ENCODE results near the gene CCDC159.
"Not testable (repeated sequence)": the region's sequence is repeated elsewhere in the genome, so short reads cannot be mapped to it uniquely, and the experiment has no call there.

The CCDC159 gene

DNA sequence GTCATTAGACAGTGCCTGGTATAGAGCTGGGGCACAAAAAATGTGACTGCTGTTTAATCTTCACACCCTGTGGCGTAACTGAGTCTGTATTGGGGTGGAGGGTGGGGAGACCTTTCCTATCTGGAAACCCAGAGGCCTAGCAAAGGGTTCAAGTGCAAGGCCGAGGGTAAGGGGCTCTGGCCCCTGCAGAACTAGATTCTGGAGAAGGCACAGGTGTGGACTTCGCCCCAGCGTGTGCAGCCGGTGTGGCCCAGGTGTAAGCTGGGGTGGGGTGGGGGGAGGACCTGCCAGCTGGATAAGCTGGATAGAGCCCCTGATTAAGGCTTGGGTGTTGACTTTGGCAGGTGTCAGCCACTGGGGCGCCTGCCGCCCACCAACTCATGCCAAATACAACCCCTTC lies 8.2 kb upstream of the CCDC159 start:
- no peak for DNase-seq (ENCODE audit: low read depth in 2 of 2)

GRCh38 chr19:11338569-11339253 lies 7.6 kb upstream of the CCDC159 start:
- no peak for DNase-seq (ENCODE audit: low read depth in 2 of 2)

- DNase-seq (ENCODE audit: low read depth in 2 of 2) = peak; percentile 82 to 88
Observed at GRCh38 chr19:11339254-11340098, 6.8 kb upstream of the CCDC159 start, which contains the start of gene RAB3D. Gene RAB3D, minus strand, starts transcription at chr19:11339657. Its CDS starts 2,258 bp downstream, at chr19:11337399.

DNA sequence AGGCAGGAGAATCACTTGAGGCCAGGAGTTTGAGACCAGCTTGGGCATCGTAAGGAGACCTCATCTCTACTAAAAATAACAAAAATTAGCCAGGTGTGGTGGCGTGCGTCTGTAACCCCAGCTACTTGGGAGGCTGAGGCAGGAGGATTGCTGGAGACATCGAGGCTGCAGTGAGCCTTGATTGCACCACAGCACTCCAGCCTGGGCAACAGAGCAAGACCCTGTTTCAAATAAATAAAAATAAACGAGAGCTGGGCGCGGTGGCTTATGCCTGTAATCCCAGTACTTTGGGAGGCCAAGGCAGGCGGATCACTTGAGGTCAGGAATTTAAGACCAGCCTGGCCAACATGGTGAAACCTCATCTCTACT lies 6.2 kb upstream of the CCDC159 start:
- not testable (repeated sequence) for DNase-seq (ENCODE audit: low read depth in 2 of 2)

DNA sequence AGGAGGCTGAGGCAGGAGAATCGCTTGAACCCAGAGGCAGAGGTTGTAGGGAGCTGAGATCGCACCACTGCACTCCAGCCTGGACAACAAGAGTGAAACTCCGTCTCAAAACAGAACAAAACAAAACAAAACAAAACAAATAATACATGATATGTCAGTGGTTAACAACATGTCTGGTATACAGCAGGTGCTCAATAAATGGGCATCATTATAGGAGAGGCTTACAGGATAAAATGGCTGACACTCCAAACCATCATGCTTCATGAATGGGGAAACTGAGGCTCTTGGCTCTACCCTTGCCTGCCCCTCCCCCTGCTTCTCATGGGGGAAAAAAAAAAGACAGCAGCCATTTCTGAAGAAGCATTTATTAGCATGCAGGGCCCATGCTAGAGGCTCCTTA lies 3.9 kb upstream of the CCDC159 start:
- DNase-seq (ENCODE audit: low read depth in 2 of 2) = no peak

DNA sequence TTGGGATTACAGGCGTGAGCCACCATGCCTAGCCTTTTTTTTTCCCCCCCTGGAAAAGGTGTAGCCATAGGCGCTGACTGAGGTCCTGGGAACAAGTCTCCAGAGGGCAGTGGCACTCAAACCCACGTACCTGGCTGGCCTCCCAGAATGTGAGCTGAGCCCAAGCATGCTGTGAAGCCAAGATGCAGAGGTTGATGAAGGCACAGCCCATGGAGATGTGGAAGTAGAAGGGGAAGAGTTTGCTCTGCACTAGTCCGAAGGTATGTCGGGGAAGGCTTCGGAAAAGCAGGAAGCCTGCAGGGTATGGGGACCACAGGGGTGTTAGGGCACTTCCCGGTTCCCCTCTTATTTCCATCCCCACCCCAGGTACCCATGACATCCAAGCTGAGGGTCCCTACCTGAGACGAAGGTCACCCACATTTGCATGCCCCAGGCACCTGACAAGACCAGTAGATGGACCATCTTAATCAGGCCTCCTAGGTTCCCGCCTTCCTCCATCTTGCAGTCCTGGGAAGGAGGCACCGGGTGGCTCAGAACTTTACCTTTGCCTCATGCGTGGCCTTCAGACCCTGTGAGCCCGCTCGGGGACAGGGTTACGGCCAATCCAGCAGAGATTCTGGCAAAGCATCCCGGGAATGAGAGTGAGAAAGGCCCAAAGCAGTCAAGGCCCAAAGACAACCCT lies 1.1 kb upstream of the CCDC159 start:
- DNase-seq (ENCODE audit: low read depth in 2 of 2) = no peak

GRCh38 chr19:11347546-11348039 lies 1.3 kb downstream of the CCDC159 start:
- no peak for DNase-seq (ENCODE audit: low read depth in 2 of 2)

DNA sequence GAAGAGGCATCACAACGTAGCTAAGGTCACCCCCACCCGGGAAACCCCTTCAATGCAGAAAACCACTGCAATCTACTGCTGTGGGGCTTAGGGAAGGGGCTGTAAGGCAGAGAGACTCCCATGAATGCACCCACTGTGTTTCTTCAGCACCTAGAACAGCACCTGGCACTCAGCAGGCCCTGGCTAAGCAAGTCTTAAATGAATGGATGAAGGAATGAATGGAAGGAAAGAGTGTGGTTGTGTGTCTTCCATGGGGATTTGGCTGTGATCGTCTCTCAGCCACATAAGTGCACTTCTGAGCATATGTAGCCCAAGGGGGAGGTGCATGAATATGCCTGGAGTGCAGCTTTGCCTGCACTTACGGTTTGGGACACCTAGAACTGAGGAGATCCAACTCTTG lies 2.9 kb downstream of the CCDC159 start:
- DNase-seq (ENCODE audit: low read depth in 2 of 2) = no peak

DNA sequence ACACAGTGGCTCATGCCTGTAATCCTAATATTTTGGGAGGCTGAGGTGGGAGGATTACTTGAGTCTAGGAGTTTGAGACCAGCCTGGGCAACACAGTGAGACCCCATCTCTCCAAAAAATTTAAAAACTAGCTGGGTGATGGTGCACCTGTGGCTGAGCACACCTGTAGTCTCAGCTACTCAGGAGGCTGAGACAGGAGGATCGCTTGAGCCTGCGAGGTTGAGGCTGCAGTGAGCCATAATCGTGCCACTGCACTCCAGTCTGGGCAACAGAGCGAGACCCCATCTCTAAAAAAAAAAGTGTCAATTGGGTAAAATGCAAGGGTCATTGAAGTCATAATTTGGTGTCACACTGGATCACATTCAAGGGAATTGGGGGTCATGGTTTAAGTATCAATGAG lies 7.8 kb downstream of the CCDC159 start:
- DNase-seq (ENCODE audit: low read depth in 2 of 2) = not testable (repeated sequence)

- DNase-seq (ENCODE audit: low read depth in 2 of 2) = peak; percentile 83 to 88
Observed at GRCh38 chr19:11355160-11356073, 9.1 kb downstream of the CCDC159 start, which contains the start of gene PLPPR2. Gene PLPPR2, plus strand, starts transcription at chr19:11355432. Its CDS starts 2,242 bp downstream, at chr19:11357674.

DNA sequence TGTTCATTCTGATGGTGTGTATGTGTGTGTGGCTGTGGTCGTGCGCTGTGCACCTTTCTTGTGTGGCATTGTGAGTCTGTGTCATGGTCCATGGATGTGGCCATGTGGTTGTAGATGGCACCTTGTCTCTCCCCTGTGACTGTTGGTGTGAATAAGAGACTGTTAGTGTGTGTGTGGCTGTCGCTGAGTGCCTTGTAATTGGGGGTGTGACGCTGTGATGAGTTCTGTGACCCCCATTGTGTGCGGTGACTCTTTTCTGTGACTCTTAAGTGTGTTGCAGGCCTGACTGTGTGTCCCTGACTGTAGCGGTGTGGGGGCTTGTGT lies 9.7 kb downstream of the CCDC159 start:
- no peak for DNase-seq (ENCODE audit: low read depth in 2 of 2)

GRCh38 chr19:11356676-11357550 lies 10.6 kb downstream of the CCDC159 start:
- no peak for DNase-seq (ENCODE audit: low read depth in 2 of 2)

DNA sequence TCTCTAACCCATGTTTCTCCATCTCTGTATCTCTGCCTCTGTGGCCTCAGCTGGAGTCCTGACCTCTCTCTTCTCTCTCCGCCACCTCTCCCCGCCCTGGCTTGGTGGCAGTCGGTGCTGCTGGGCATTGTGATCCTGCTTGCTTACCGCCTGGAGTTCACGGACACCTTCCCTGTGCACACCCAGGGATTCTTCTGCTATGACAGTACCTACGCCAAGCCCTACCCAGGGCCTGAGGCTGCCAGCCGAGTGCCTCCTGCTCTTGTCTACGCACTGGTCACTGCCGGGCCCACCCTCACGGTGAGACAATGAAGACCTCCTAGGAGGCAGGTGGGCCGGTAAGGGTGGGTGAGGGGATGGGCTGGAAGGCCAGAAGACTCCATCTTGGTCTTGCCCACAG lies 13.1 kb downstream of the CCDC159 start:
- DNase-seq (ENCODE audit: low read depth in 2 of 2) = no peak

GRCh38 chr19:11361037-11361770 lies 14.9 kb downstream of the CCDC159 start:
- DNase-seq (ENCODE audit: low read depth in 2 of 2) = peak in 1 of 2 donors; percentile 42

GRCh38 chr19:11361771-11362731 lies 15.7 kb downstream of the CCDC159 start:
- no peak for DNase-seq (ENCODE audit: low read depth in 2 of 2)

GRCh38 chr19:11363881-11364280 lies 17.6 kb downstream of the CCDC159 start:
- no peak for DNase-seq (ENCODE audit: low read depth in 2 of 2)

GRCh38 chr19:11364296-11364904 lies 18.1 kb downstream of the CCDC159 start:
- DNase-seq (ENCODE audit: low read depth in 2 of 2) = no peak

DNA sequence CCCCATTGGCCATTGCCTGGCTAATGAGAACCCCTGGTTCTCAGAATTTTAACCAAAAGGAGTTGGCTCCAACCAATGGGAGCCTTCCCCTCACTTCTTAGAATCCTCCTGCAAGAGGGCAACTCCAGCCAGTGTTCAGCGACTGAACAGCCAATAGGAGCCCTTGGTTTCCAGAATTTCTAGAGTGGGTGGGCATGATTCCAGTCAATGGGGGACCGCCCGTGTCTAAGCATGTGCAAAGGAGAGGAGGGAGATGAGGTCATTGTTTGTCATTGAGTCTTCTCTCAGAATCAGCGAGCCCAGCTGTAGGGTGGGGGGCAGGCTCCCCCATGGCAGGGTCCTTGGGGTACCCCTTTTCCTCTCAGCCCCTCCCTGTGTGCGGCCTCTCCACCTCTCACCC lies 18.6 kb downstream of the CCDC159 start:
- no peak for DNase-seq (ENCODE audit: low read depth in 2 of 2)

All from stimulated activated CD4-positive, alpha-beta T cell treated with anti-CD3 and anti-CD28 coated beads, Interleukin-4, amount 100 ng/mL, for 48 hours (primary cell).